ENCODE measurements around the gene TMEM181.
"Not testable (repeated sequence)": the region's sequence is repeated elsewhere in the genome, so short reads cannot be mapped to it uniquely, and the experiment has no call there.

The TMEM181 gene

GRCh38 chr6:158559895-158560835 is at the start of gene TMEM181:
Gene TMEM181, plus strand, starts transcription at chr6:158560091. Its CDS starts 134 bp downstream, at chr6:158560225.
- DNase-seq: peak; percentile 62

DNA sequence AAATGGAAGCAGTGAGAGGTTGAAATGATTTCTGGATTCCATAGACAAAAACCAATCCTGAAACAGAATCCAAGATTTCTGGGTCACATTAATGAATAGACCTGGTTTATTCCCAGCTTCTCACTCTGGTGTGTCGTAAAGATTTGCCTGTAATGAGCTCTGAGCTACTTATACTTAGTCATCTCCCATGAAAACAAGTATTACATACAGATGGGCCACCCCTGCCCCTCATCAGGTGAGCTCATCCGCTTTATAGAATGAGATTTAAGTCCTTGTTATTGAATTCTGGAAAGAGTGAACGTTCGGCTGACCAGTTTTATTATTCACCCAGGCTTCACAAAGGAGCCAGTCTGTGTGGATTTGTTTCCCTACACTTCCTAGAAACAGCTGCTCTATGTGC is 47.1 kb upstream of the TMEM181 start:
- DNase-seq: no peak

- DNase-seq: no peak
Measured at GRCh38 chr6:158514176-158514575, 45.7 kb upstream of the TMEM181 start.

DNA sequence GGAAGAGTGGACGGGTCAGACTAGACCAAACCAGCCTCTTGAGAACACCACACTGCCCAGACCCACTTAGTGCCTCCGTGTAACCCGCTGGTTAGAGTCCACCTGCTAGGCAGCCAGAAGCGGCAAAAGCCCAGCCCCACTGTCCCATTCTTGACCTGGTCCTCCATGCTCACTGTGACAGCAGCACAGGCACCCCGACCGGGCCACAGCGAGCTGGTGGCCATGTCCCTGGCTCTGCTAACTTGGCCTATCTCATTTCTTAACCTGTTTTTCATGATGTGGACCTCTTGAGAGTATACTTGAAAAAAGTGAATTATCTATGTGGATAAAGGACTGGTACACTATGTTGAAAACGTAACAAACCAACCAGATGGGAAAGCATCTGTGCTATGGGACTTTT is 44.9 kb upstream of the TMEM181 start:
- DNase-seq: no peak

GRCh38 chr6:158516098-158516497 is 43.8 kb upstream of the TMEM181 start:
- no peak for DNase-seq

- no peak for DNase-seq
Measured at GRCh38 chr6:158517038-158517437, 42.9 kb upstream of the TMEM181 start.

DNA sequence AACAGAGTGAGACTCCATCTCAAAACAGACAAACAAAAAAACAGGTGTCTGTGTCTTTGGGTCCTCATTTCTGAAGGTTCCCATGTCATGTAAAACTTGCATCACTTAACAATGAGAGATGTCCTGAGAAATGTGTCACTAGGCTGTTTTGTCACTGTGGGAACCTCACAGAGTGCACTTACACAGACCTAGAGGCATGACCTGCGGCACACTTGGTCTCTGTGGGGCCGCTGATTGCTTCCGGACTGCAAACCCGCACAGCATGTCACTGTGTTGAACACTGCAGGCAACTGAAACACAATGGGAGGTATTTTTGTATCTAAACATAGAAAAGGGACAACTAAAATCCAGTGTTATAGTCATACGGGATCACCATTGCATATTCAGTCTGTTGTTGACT is 42.3 kb upstream of the TMEM181 start:
- no peak for DNase-seq

- peak; percentile 76 for DNase-seq
Measured at GRCh38 chr6:158518191-158519127, 41.4 kb upstream of the TMEM181 start.

GRCh38 chr6:158519300-158519699 is 40.6 kb upstream of the TMEM181 start:
- no peak for DNase-seq

DNA sequence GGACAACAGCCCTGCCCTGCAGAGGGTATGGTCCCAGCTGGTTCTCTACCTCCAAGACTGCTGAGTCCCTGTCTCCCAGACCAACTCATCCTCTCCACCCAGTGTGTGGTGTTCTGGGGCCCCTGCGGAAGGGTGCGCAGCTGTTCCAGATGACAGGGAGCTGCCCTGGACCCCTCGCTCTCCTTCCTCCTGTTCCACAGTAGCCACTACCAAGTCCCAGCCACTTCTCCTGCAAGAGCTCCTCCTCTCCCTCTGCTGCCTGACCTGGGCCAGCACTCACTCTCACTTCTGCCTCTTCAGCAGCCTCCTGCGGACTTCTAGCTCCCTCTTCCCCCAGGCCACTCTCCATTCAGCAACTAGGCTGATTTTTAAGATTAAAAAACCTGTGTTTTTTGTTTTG is 40.1 kb upstream of the TMEM181 start:
- DNase-seq: no peak

- not testable (repeated sequence) for DNase-seq
Measured at GRCh38 chr6:158520975-158521374, 38.9 kb upstream of the TMEM181 start.

- DNase-seq: no peak
Measured at GRCh38 chr6:158521759-158522158, 38.1 kb upstream of the TMEM181 start.

- no peak for DNase-seq
Measured at GRCh38 chr6:158522616-158523015, 37.3 kb upstream of the TMEM181 start.

GRCh38 chr6:158524311-158524710 is 35.6 kb upstream of the TMEM181 start:
- DNase-seq: no peak

DNA sequence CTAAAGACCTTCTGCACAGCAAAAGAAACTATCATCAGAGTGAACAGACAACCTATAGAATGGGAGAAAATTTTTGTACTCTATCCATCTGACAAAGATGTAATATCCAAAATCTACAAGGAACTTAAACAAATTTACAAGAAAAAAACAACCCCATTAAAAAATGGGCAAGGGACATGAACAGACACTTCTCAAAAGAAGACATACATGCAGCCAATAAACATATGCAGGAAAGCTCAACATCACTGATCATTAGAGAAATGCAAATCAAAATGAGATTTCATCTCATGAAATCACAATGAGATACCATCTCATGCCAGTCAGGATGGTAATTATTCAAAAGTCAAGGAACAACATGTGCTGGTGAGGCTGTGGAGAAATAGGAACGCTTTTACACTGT is 32.0 kb upstream of the TMEM181 start:
- DNase-seq: not testable (repeated sequence)

DNA sequence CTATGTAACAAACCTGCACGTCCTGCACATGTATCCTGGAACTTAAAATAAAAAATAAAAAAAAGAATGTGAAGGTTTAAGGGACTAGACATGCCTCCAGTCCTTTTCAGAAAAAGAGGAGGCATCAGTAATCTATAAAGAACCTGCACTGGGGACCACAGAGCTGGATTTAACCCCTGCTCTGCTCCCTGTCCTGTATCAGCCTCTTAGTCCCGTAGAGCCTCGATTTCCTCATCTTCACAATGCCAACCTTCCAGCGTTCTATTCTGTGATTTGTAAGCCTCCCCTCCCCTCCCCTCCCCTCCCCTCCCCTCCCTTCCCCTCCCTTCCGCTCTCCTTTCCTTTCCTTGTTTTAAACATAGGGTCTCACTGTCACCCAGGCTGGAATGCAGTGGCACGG is 31.1 kb upstream of the TMEM181 start:
- DNase-seq: no peak

DNA sequence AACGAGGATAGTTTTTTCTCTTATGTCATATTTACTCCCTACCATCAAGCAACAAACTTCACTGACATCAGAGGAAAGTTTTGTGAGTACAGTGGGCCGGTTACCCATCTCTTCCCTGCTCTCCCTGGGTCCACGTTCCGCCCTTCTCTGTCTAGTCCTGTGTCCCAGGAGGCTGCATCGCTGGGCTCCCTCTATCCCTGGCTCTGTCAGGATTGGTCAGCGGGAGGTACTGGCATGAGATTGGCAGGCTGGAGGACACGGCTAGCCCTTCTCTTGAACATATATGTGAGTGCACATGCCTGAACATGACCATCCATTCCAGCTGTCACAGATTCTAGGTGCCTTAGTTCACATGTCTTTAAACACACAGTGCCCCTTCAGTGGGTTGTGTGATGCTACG is 30.3 kb upstream of the TMEM181 start:
- DNase-seq: no peak

GRCh38 chr6:158531566-158531965 is 28.3 kb upstream of the TMEM181 start:
- no peak for DNase-seq

DNA sequence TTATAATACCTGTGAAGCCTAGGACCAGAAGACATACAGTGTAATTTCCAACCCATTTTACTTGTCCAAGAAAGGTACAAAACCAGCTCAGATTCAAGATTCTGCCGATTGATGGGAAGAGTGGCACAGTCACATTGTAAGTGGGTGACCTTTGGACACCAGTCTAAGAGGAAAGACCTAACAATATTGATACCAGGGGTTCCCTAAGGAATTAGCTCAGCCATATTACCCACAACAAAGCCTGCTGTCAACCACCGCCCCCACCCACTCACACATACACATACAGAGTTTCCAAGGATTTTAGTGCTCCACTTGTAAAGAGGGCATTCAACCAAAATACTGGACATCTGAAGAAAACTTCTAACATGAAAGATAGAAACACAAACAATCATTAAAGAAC is 27.9 kb upstream of the TMEM181 start:
- DNase-seq: no peak

- DNase-seq: peak; percentile 41
Measured at GRCh38 chr6:158536084-158536890, 23.6 kb upstream of the TMEM181 start.

- DNase-seq: peak; percentile 31
Measured at GRCh38 chr6:158536891-158537798, 22.7 kb upstream of the TMEM181 start.

DNA sequence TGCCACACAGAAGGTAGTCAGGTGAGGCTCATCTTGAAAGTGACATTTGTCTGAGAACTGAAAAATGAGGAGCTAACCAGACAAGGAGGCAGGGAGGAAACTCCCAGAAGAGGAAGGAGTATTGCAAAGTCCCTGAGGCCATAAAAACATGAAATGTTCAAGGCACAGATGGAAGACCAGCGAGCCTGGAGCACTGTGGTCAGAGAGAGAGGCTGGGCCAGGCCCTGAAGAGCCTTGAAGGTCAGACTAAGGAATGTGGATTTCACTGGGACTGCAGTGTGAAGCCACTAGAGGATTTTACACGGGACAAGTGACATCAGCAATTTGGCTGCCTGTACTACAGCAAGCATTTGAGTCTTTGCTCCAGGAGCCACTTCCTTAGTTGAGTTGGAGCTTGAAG is 21.1 kb upstream of the TMEM181 start:
- DNase-seq: no peak

All from NCI-H748 treated with DMSO at 0.1 percent for 48 hours (cell line).